ENCODE results near the gene STARD13. TPM values are rescaled to one million over a fixed set of nuclear protein-coding genes. Genes with fewer than 3 reads are reported as not detected.

The STARD13 gene
- total RNA-seq, 1 experiment from 2014 or later: 26.6 TPM

- no peak overlapping the region for H2AFZ ChIP-seq (ENCODE audit: low read length)
- H3K4me3 ChIP-seq (ENCODE audit: low read length): no peak overlapping the region
- H3K27me3 ChIP-seq (ENCODE audit: low read length): no peaks in the 10 kb centered on the region
- no peaks in the 10 kb centered on the region for H3K9me3 ChIP-seq (ENCODE audit: low read length)
- no peaks in the 10 kb centered on the region for H3K36me3 ChIP-seq (ENCODE audit: low read depth, low read length)
- no peak for ATAC-seq
- no peaks in the 10 kb centered on the region for H3K9me2 ChIP-seq (replicated peaks; ENCODE audit: low read length)
- intact Hi-C loops (cut with micrococcal nuclease): no loop called here
- no peak overlapping the region for H3K4me2 ChIP-seq (ENCODE audit: low read length)
- H4K20me1 ChIP-seq (ENCODE audit: low read length): no peaks in the 10 kb centered on the region
- TF ChIP-seq EZH2 (IDR thresholded peaks at IDR 0.05; ENCODE audit: low read length, unreplicated experiment): no peak
- H3K4me1 ChIP-seq (ENCODE audit: insufficient read depth, low read length): no peaks in the 10 kb centered on the region
- no peaks in the 10 kb centered on the region for H3K79me2 ChIP-seq (ENCODE audit: low read length)
- H3K9ac ChIP-seq (ENCODE audit: low read length): no peak overlapping the region
- ChIA-PET POLR2A (ENCODE audit: unreplicated experiment) (no interaction called here), CTCF (no interaction called here)
- no peak overlapping the region for H3K27ac ChIP-seq (ENCODE audit: low read length)
- BruUV-seq (replicated peaks): no TSS peak
- no peaks in the 10 kb centered on the region for H3F3A ChIP-seq (ENCODE audit: low read length, unreplicated experiment)
- no peak for DNase-seq
These were observed 41.2 kb upstream of the STARD13 start for GRCh38 chr13:33326723-33327122.

GRCh38 chr13:33326246-33326645, 40.7 kb upstream of the STARD13 start:
- no peaks in the 10 kb centered on the region for H3K27me3 ChIP-seq (ENCODE audit: low read length)
- no peak overlapping the region for H2AFZ ChIP-seq (ENCODE audit: low read length)
- H3K4me3 ChIP-seq (ENCODE audit: low read length): no peak overlapping the region
- no peak overlapping the region for H3K9ac ChIP-seq (ENCODE audit: low read length)
- H3K36me3 ChIP-seq (ENCODE audit: low read depth, low read length): no peaks in the 10 kb centered on the region
- intact Hi-C loops (cut with micrococcal nuclease): no loop called here
- H3K9me2 ChIP-seq (replicated peaks; ENCODE audit: low read length): no peaks in the 10 kb centered on the region
- no peaks in the 10 kb centered on the region for H3K9me3 ChIP-seq (ENCODE audit: low read length)
- CTCF ChIA-PET: no interaction called here
- no peak for ATAC-seq
- no peak for DNase-seq
- H4K20me1 ChIP-seq (ENCODE audit: low read length): no peaks in the 10 kb centered on the region
- TF ChIP-seq CTCF (conservative IDR thresholded peaks at IDR 0.05; ENCODE audit: low read depth, low read length) (no peak), EZH2phosphoT487 (IDR thresholded peaks at IDR 0.05; ENCODE audit: borderline replicate concordance, low read length) (no peak), EZH2 (IDR thresholded peaks at IDR 0.05; ENCODE audit: low read length, unreplicated experiment) (no peak)
- H3K4me1 ChIP-seq (ENCODE audit: insufficient read depth, low read length): no peaks in the 10 kb centered on the region
- no peaks in the 10 kb centered on the region for H3K79me2 ChIP-seq (ENCODE audit: low read length)
- H3K27ac ChIP-seq (ENCODE audit: low read length): no peak overlapping the region
- no peaks in the 10 kb centered on the region for H3F3A ChIP-seq (ENCODE audit: low read length, unreplicated experiment)
- BruUV-seq (replicated peaks): no TSS peak
- H3K4me2 ChIP-seq (ENCODE audit: low read length): no peak overlapping the region
- POLR2A ChIA-PET (ENCODE audit: unreplicated experiment): no interaction called here

GRCh38 chr13:33323801-33324510, 38.4 kb upstream of the STARD13 start:
- Histone ChIP-seq H3K27me3 (ENCODE audit: low read length) (no peaks in the 10 kb centered on the region), H2AFZ (ENCODE audit: low read length) (no peak overlapping the region), H3K79me2 (ENCODE audit: low read length) (no peaks in the 10 kb centered on the region), H3K4me1 (ENCODE audit: insufficient read depth, low read length) (no peaks in the 10 kb centered on the region), H3K9me3 (ENCODE audit: low read length) (no peaks in the 10 kb centered on the region), H3K4me3 (ENCODE audit: low read length) (no peak overlapping the region), H3K27ac (ENCODE audit: low read length) (no peak overlapping the region), H3K36me3 (ENCODE audit: low read depth, low read length) (no peaks in the 10 kb centered on the region), H3K9ac (ENCODE audit: low read length) (no peak overlapping the region), H3K4me2 (ENCODE audit: low read length) (no peak overlapping the region), H3K9me2 (replicated peaks; ENCODE audit: low read length) (no peaks in the 10 kb centered on the region), H4K20me1 (ENCODE audit: low read length) (no peaks in the 10 kb centered on the region), H3F3A (ENCODE audit: low read length, unreplicated experiment) (no peaks in the 10 kb centered on the region)
- DNase-seq: no peak
- ChIA-PET POLR2A (ENCODE audit: unreplicated experiment) (no interaction called here), CTCF (no interaction called here)
- intact Hi-C loops (cut with micrococcal nuclease): no loop called here
- no peak for ATAC-seq
- TF ChIP-seq CTCF (conservative IDR thresholded peaks at IDR 0.05; ENCODE audit: low read depth, low read length): no peak
- BruUV-seq (replicated peaks): no TSS peak
